ENCODE measurements around the gene BSG.
A peak's percentile ranks its signal among the peaks of the same experiment; 100 is the strongest.
"Not testable (repeated sequence)": the region's sequence is repeated elsewhere in the genome, so short reads cannot be mapped to it uniquely, and the experiment has no call there.

Gene BSG

GRCh38 chr19:583198-583967 lies 11.0 kb downstream of the BSG start:
- H3K4me3 ChIP-seq (ENCODE audit: low read depth, low read length), result no peak overlapping the region
- in situ Hi-C loops (cut with HindIII; ENCODE audit: low sequenced_read_pairs), result no loop called here
- DNase-seq (ENCODE audit: low read depth, low spot score), result no peak
- TF ChIP-seq, protein P1, sequence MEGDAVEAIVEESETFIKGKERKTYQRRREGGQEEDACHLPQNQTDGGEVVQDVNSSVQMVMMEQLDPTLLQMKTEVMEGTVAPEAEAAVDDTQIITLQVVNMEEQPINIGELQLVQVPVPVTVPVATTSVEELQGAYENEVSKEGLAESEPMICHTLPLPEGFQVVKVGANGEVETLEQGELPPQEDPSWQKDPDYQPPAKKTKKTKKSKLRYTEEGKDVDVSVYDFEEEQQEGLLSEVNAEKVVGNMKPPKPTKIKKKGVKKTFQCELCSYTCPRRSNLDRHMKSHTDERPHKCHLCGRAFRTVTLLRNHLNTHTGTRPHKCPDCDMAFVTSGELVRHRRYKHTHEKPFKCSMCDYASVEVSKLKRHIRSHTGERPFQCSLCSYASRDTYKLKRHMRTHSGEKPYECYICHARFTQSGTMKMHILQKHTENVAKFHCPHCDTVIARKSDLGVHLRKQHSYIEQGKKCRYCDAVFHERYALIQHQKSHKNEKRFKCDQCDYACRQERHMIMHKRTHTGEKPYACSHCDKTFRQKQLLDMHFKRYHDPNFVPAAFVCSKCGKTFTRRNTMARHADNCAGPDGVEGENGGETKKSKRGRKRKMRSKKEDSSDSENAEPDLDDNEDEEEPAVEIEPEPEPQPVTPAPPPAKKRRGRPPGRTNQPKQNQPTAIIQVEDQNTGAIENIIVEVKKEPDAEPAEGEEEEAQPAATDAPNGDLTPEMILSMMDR (IDR thresholded peaks at IDR 0.05; ENCODE audit: low read depth, low read length), result no peak

DNA sequence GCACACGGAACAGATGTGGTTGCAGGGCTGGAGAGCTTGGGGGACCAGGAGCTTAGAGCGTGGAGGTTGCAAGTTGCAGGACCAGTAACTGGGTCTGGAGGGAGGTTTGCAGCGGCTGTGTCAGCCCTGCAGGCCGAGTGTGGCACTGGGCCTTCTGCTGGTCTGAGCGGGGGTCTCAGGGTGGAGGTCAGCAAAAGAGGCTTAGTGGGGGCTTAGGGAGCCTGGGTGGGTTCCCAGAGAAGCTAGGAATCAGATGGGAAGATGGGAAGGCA lies 11.5 kb downstream of the BSG start:
- H3K4me3 ChIP-seq (ENCODE audit: low read depth, low read length), result no peak overlapping the region
- TF ChIP-seq, protein P1 (IDR thresholded peaks at IDR 0.05; ENCODE audit: low read depth, low read length), result no peak
- DNase-seq (ENCODE audit: low read depth, low spot score), result no peak
- in situ Hi-C loops (cut with HindIII; ENCODE audit: low sequenced_read_pairs), result no loop called here

- peak; percentile 47 for DNase-seq (ENCODE audit: low read depth, low spot score)
- H3K4me3 ChIP-seq (ENCODE audit: low read depth, low read length), result no peak overlapping the region
- in situ Hi-C loops (cut with HindIII; ENCODE audit: low sequenced_read_pairs), result no loop called here
- TF ChIP-seq, protein P1 (IDR thresholded peaks at IDR 0.05; ENCODE audit: low read depth, low read length), result peak; percentile 96
These were observed 12.0 kb downstream of the BSG start for GRCh38 chr19:584240-585001.

DNA sequence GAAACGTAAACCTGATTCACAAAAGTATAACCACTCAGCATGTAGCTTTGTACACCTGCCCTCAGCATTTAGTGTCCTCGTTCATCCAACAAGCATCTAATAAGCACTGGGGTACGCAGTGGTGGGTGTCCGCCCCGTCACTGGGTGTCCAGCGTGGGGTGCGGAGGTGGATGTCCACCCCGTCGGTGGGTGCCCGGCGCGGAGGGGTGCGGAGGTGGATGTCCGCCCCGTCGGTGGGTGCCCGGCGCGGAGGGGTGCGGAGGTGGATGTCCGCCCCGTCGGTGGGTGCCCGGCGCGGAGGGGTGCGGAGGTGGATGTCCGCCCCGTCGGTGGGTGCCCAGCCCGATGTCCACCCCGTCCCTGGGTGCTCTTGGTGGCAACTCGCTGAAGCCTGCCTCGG lies 12.8 kb downstream of the BSG start:
- in situ Hi-C loops (cut with HindIII; ENCODE audit: low sequenced_read_pairs); H3K4me3 ChIP-seq (ENCODE audit: low read depth, low read length); DNase-seq (ENCODE audit: low read depth, low spot score): not testable (repeated sequence)

- no peak overlapping the region for H3K4me3 ChIP-seq (ENCODE audit: low read depth, low read length)
- in situ Hi-C loops (cut with HindIII; ENCODE audit: low sequenced_read_pairs), result no loop called here
- TF ChIP-seq, protein P1 (IDR thresholded peaks at IDR 0.05; ENCODE audit: low read depth, low read length), result no peak
- no peak for DNase-seq (ENCODE audit: low read depth, low spot score)
These were observed 13.2 kb downstream of the BSG start for GRCh38 chr19:585551-586110.

- peak; percentile 83 for DNase-seq (ENCODE audit: low read depth, low spot score)
- in situ Hi-C loops (cut with HindIII; ENCODE audit: low sequenced_read_pairs), result no loop called here
- no peak overlapping the region for H3K4me3 ChIP-seq (ENCODE audit: low read depth, low read length)
- TF ChIP-seq, protein P1 (IDR thresholded peaks at IDR 0.05; ENCODE audit: low read depth, low read length), result peak; percentile 82
These were observed 15.8 kb downstream of the BSG start for GRCh38 chr19:588093-588740.
